HepG2 (cell line): ENCODE results near the gene GLIPR1L2. TPM values are rescaled to one million over a fixed set of nuclear protein-coding genes. Genes with fewer than 3 reads are reported as not detected.

ENCODE experiments used
- MAFK ChIP-seq, 2 experiments: IDR thresholded peaks in 1 of 2; conservative IDR thresholded peaks in 1 of 2; 2 replicates each; pipeline ENCODE4 v1.6.1; 2011; ENCODE audit warnings: improper control_type of control experiment in 2 of 2, low read length in 2 of 2
- ZNF142 ChIP-seq: sonication (generic); formaldehyde crosslinking; IDR thresholded peaks from 2 replicates; pipeline ENCODE4 v1.4.0; 2020; ENCODE audit warnings: missing genetic modification reagents
- ZNF609 ChIP-seq: sonication (generic); formaldehyde crosslinking; IDR thresholded peaks from 2 replicates; pipeline ENCODE4 v1.4.0; 2020; ENCODE audit warnings: mild to moderate bottlenecking, missing genetic modification reagents, borderline replicate concordance
- polyA plus RNA-seq, 8 experiments: library from polyadenylated mRNA; depleted of rRNA in 3 of 8; stranded (reverse) in 7 of 8; unstranded in 1 of 8; fragments of >200 nt; fragmentation: Illumina TruSeq in 4 of 8; extraction: Trizol in 4 of 8; gene quantifications; 2 replicates each; pipeline versions ENCODE4 v1.2.1 to v1.2.3, GENCODE V29; 2011 to 2016; ENCODE audit warnings: low read depth in 4 of 8, missing spikeins in 1 of 8, mixed read lengths in 1 of 8; ENCODE audit not compliant: insufficient read depth in 1 of 8
- total RNA-seq, 5 experiments: library from RNA; depleted of rRNA; stranded (reverse); fragments of >200 nt; fragmentation: Illumina TruSeq; extraction: Trizol; gene quantifications; 2 replicates each; pipeline ENCODE4 v1.2.3, GENCODE V29; 2016; ENCODE audit warnings: low read depth in 1 of 5
- TF ChIP-seq, protein P1 (sequence below): sonication (generic); formaldehyde crosslinking; IDR thresholded peaks from 2 replicates; pipeline ENCODE4 v1.4.0; 2020; ENCODE audit warnings: mild to moderate bottlenecking, missing genetic modification reagents, borderline replicate concordance

The GLIPR1L2 gene
- total and polyA plus RNA-seq, 2 of the 13 experiments (the other 11 are each of a cell fraction or from before 2014, with no cell fraction given) = not detected

- TF ChIP-seq, protein P1, sequence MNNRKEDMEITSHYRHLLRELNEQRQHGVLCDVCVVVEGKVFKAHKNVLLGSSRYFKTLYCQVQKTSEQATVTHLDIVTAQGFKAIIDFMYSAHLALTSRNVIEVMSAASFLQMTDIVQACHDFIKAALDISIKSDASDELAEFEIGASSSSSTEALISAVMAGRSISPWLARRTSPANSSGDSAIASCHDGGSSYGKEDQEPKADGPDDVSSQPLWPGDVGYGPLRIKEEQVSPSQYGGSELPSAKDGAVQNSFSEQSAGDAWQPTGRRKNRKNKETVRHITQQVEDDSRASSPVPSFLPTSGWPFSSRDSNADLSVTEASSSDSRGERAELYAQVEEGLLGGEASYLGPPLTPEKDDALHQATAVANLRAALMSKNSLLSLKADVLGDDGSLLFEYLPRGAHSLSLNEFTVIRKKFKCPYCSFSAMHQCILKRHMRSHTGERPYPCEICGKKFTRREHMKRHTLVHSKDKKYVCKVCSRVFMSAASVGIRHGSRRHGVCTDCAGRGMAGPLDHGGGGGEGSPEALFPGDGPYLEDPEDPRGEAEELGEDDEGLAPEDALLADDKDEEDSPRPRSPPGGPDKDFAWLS (CRISPR knock-in tag) = no peak
- TF ChIP-seq ZNF609 (CRISPR knock-in tag) (no peak), ZNF142 (no peak), MAFK (conservative IDR thresholded peaks at IDR 0.05 in 1 of 2, IDR thresholded peaks at IDR 0.05 in 1 of 2; ENCODE audit: low read length in 2 of 2) (no peak)
Observed at GRCh38 chr12:75471902-75472890, 81.3 kb downstream of the GLIPR1L2 start (continued).
